ENCODE measurements around the gene TPSAB1. TPM values are rescaled to one million over a fixed set of nuclear protein-coding genes. Genes with fewer than 3 reads are reported as not detected.
"Not testable (repeated sequence)": the region's sequence is repeated elsewhere in the genome, so short reads cannot be mapped to it uniquely, and the experiment has no call there.

TPSAB1 gene
- total RNA-seq, 1 experiment from 2014 or later = not detected

DNA sequence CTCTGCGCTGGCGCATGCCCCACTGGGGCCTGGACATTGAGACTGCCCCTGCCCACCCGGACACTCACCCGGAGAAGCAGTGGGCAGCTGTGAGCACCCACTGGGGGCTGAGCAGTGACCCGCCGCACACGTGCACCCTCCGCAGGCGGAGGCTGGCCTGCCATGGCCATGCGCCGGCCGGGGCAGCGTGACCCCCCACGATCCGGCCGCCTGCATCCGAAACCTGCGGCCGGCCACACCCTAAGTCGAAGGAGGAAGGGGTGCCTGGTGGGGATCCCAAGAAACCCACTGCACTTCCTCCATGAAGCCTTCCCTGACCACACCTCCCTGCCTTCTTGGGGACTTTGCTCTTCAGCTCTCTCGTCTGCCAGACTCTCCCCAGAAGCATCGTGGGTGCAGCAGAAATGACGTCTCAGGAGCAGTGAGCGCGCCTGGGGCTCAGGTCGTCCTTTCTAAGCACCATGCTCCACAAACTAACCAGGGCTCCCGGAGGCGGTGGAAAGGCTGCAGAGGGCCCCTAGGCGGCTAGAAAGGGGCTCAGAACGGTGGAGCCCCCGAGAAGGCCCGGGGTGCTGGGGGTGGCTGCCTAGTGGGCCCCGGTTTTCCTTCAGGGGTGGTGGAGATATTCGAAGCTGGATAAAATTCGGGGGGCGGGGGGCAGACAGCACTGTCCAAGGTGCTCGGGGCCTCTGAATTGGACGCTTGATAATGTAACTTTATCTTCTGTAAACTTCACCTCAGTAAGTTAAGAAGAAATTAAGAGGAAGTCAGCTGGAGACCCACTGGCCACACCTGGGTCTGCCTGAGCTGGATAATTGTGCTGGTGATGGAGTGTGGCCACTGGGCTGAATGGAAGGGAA is 16.9 kb upstream of the TPSAB1 start:
- Mint-ChIP-seq H3K36me3 (ENCODE audit: insufficient read depth, unreplicated experiment) (no peaks in the 10 kb centered on the region), H3K27ac (ENCODE audit: unreplicated experiment) (no peak overlapping the region), H3K4me1 (ENCODE audit: low read depth, unreplicated experiment) (peaks cover 18% of the 10 kb centered on the region), H3K4me3 (ENCODE audit: low read depth, unreplicated experiment) (no peak overlapping the region), H3K27me3 (ENCODE audit: unreplicated experiment) (peaks cover 93% of the 10 kb centered on the region), H3K9me3 (ENCODE audit: low read depth, unreplicated experiment) (no peaks in the 10 kb centered on the region)
- no peak for DNase-seq
- CTCF ChIA-PET = no interaction called here
- intact Hi-C loops (cut with micrococcal nuclease; ENCODE audit: unreplicated experiment) = no loop called here
- no TSS peak for BruUV-seq (replicated peaks)
- TF ChIP-seq, protein P1, sequence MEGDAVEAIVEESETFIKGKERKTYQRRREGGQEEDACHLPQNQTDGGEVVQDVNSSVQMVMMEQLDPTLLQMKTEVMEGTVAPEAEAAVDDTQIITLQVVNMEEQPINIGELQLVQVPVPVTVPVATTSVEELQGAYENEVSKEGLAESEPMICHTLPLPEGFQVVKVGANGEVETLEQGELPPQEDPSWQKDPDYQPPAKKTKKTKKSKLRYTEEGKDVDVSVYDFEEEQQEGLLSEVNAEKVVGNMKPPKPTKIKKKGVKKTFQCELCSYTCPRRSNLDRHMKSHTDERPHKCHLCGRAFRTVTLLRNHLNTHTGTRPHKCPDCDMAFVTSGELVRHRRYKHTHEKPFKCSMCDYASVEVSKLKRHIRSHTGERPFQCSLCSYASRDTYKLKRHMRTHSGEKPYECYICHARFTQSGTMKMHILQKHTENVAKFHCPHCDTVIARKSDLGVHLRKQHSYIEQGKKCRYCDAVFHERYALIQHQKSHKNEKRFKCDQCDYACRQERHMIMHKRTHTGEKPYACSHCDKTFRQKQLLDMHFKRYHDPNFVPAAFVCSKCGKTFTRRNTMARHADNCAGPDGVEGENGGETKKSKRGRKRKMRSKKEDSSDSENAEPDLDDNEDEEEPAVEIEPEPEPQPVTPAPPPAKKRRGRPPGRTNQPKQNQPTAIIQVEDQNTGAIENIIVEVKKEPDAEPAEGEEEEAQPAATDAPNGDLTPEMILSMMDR (IDR thresholded peaks at IDR 0.05; ENCODE audit: unreplicated experiment) = no peak

DNA sequence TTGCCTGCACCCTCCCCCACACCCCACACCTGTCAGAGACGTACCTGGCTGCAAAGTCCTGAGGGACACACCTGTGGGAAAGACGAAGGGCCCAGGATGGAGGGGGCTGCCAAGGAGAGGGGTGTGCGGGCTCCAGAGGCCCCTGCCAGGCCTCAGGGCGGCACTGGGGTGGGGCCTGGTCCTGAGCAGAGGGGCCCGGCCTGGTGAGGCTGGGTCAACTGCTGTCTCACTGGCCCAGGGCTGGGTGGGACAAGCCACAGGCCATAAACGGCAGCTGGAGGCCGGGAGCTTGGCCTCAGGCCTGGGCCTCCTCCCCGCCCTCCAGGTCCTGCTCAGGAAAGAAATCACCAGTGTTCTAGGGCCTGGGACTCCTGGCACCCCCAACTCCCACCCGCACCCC is 15.9 kb upstream of the TPSAB1 start:
- Mint-ChIP-seq H3K27me3 (ENCODE audit: unreplicated experiment) (peaks cover 85% of the 10 kb centered on the region), H3K36me3 (ENCODE audit: insufficient read depth, unreplicated experiment) (no peaks in the 10 kb centered on the region), H3K4me1 (ENCODE audit: low read depth, unreplicated experiment) (peaks cover 18% of the 10 kb centered on the region), H3K27ac (ENCODE audit: unreplicated experiment) (no peak overlapping the region), H3K4me3 (ENCODE audit: low read depth, unreplicated experiment) (no peak overlapping the region), H3K9me3 (ENCODE audit: low read depth, unreplicated experiment) (no peaks in the 10 kb centered on the region)
- intact Hi-C loops (cut with micrococcal nuclease; ENCODE audit: unreplicated experiment) = no loop called here
- BruUV-seq (replicated peaks) = no TSS peak
- DNase-seq = no peak
- CTCF ChIA-PET = no interaction called here
- TF ChIP-seq, protein P1 (IDR thresholded peaks at IDR 0.05; ENCODE audit: unreplicated experiment) = no peak

DNA sequence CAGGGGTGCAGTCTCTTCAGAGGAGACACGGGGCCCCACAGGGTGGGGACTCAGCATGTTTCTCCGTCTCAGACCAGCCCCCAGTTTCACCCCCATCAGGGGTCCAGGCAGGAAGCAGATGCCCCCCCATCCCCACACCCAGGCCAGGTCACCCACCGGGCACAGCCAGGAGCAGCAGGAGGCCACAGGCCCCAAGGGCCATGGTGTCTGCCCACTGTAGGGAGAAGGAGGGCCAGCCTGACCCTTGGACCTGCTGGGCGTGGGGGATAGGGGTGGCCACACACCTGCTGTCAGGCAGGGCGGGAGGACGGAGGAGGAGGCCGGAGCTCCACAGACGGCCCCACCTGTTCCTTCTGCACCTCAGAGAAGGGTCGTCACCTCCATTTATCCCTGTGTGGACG is 15.5 kb upstream of the TPSAB1 start, which contains the start of gene TPSG1:
TPSG1 (minus strand) TSS at position 218 of the 401 bp plus-strand sequence; CDS start at position 202, 16 bp downstream.
- intact Hi-C loops (cut with micrococcal nuclease; ENCODE audit: unreplicated experiment) = no loop called here
- H3K4me1 Mint-ChIP-seq (ENCODE audit: low read depth, unreplicated experiment) = peaks cover 18% of the 10 kb centered on the region
- no peaks in the 10 kb centered on the region for H3K9me3 Mint-ChIP-seq (ENCODE audit: low read depth, unreplicated experiment)
- H3K27ac Mint-ChIP-seq (ENCODE audit: unreplicated experiment) = peak within 1 kb of the TSS; percentile 73
- no TSS peak for BruUV-seq (replicated peaks)
- H3K27me3 Mint-ChIP-seq (ENCODE audit: unreplicated experiment) = peaks cover 80% of the 10 kb centered on the region
- no peaks in the 10 kb centered on the region for H3K36me3 Mint-ChIP-seq (ENCODE audit: insufficient read depth, unreplicated experiment)
- DNase-seq = no peak
- TF ChIP-seq, protein P1 (IDR thresholded peaks at IDR 0.05; ENCODE audit: unreplicated experiment) = no peak
- CTCF ChIA-PET = no interaction called here
- no peak within 1 kb of the TSS for H3K4me3 Mint-ChIP-seq (ENCODE audit: low read depth, unreplicated experiment)

DNA sequence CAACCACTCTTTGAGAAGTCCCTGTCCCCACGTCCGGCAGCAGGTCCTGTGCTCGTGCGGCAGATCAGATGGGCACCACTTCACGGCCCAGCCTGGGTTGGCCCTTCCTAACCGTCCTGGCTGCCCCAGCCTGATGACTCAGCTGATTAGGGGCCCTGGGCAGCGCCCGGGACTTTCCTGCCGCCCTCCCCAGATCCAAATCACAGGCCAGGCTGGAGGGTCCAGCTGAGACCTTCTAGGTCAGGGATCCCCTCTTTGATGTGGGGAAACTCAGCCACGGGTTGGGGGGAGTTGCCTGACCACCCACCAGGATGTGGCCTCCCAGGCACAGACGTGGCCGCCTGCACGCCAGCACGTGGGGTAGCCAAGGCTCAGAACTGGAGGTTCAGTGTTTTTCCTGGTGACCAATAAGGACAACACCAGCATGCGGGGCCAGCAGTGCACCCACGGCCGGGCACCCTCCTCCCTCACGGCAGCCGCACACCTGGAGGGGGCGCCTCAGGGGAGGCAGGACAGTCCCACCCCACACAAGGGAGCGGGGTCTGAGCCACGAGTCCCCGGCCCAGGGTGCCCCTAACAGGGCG is 14.7 kb upstream of the TPSAB1 start:
- H3K9me3 Mint-ChIP-seq (ENCODE audit: low read depth, unreplicated experiment); intact Hi-C loops (cut with micrococcal nuclease; ENCODE audit: unreplicated experiment); CTCF ChIA-PET; H3K4me3 Mint-ChIP-seq (ENCODE audit: low read depth, unreplicated experiment); BruUV-seq (replicated peaks); H3K36me3 Mint-ChIP-seq (ENCODE audit: insufficient read depth, unreplicated experiment): not testable (repeated sequence)
- Mint-ChIP-seq H3K27me3 (ENCODE audit: unreplicated experiment) (peaks cover 77% of the 10 kb centered on the region), H3K4me1 (ENCODE audit: low read depth, unreplicated experiment) (peaks cover 18% of the 10 kb centered on the region), H3K27ac (ENCODE audit: unreplicated experiment) (peak overlapping the region; percentile 73)
- DNase-seq = peak; percentile 32

DNA sequence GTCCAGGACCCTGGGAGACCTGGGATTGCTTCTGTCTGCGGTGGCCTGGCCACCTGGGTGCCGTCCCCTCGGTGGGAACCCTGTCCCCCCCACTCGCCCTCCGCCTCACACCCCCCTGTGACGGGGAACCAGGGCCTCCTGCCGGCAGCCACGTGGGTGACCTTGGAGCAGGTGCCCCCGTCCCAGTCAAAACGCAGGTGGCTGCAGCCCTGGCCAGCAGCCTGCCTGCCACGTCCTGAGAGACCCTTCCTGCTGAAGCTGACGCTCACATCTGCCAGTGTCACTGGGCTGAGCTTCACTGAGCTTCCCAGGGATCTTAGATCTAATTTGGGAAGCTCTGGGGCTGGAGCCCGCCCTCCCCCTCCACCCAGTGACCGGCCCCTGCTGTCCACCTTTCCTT is 13.8 kb upstream of the TPSAB1 start:
- DNase-seq; CTCF ChIA-PET; H3K36me3 Mint-ChIP-seq (ENCODE audit: insufficient read depth, unreplicated experiment); H3K9me3 Mint-ChIP-seq (ENCODE audit: low read depth, unreplicated experiment); H3K27ac Mint-ChIP-seq (ENCODE audit: unreplicated experiment); intact Hi-C loops (cut with micrococcal nuclease; ENCODE audit: unreplicated experiment); BruUV-seq (replicated peaks); H3K4me3 Mint-ChIP-seq (ENCODE audit: low read depth, unreplicated experiment): not testable (repeated sequence)
- H3K27me3 Mint-ChIP-seq (ENCODE audit: unreplicated experiment) = peaks cover 68% of the 10 kb centered on the region
- H3K4me1 Mint-ChIP-seq (ENCODE audit: low read depth, unreplicated experiment) = peaks cover 11% of the 10 kb centered on the region

DNA sequence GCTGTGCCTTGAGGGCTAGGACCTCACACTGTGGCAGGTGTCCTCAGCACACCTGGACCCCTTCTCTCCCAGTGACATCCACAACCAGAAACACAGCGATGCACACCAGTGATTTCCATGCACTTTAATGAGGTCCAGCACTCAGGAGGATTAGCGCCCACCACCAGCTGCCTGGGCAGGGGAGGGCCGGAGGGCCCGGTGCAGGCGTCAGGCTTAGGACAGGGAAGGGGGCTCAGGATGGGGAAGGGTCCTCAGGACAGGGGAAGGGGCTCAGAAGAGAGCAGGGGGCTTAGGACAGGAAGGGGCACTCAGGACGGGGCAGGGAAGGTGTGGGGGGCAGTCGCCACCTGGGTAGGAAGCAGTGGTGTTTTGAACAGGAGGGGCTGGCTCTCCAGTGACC is 12.3 kb upstream of the TPSAB1 start:
- not testable (repeated sequence) for H3K27ac Mint-ChIP-seq (ENCODE audit: unreplicated experiment); BruUV-seq (replicated peaks); H3K4me1 Mint-ChIP-seq (ENCODE audit: low read depth, unreplicated experiment)

DNA sequence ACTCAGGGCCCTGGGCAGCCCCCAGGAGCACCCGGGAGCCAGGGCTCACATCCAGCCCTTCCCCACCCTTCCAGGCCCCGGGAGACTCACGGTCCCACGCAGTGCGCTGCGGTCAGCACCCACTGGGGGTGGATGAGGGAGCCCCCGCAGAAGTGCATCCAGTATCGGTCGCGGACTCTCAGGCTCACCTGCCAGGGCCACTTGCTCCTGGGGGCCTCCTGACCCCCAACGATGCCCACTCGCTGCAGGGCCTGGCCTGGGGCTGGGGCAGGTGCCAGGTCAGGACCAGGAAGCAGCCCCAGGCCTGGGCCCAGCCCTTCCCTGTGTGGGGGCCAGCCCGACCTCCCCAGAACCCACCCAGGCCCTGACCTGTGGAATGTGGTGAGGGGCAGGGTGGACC is 11.0 kb upstream of the TPSAB1 start:
- H3K4me1 Mint-ChIP-seq (ENCODE audit: low read depth, unreplicated experiment); intact Hi-C loops (cut with micrococcal nuclease; ENCODE audit: unreplicated experiment); H3K9me3 Mint-ChIP-seq (ENCODE audit: low read depth, unreplicated experiment); H3K27ac Mint-ChIP-seq (ENCODE audit: unreplicated experiment); DNase-seq; H3K4me3 Mint-ChIP-seq (ENCODE audit: low read depth, unreplicated experiment); BruUV-seq (replicated peaks); CTCF ChIA-PET; H3K36me3 Mint-ChIP-seq (ENCODE audit: insufficient read depth, unreplicated experiment): not testable (repeated sequence)
- H3K27me3 Mint-ChIP-seq (ENCODE audit: unreplicated experiment) = peaks cover 40% of the 10 kb centered on the region

More for the DNA sequence above, 12.3 kb upstream of the TPSAB1 start:
- H3K4me3 Mint-ChIP-seq (ENCODE audit: low read depth, unreplicated experiment); intact Hi-C loops (cut with micrococcal nuclease; ENCODE audit: unreplicated experiment); DNase-seq; H3K9me3 Mint-ChIP-seq (ENCODE audit: low read depth, unreplicated experiment); H3K36me3 Mint-ChIP-seq (ENCODE audit: insufficient read depth, unreplicated experiment); CTCF ChIA-PET: not testable (repeated sequence)
- peaks cover 53% of the 10 kb centered on the region for H3K27me3 Mint-ChIP-seq (ENCODE audit: unreplicated experiment)

Measured in Calu3 (cell line).